Stimulated activated naive B cell treated with anti-CD40 and anti-IgM and Interleukin-4, amounts not matched to agents 10 μg/mL and 1 μg/mL and 100 μg/mL, for 72 hours (primary cell): ENCODE data around the gene ZNF438.
"Not testable (repeated sequence)": the region's sequence is repeated elsewhere in the genome, so short reads cannot be mapped to it uniquely, and the experiment has no call there.

ENCODE experiments used
- ATAC-seq, 2 donors: fragments of 150-1000 bp; cut with Tn5 transposase; replicated peaks; 2 replicates each; pipeline ENCODE4 v1.10.0; 2021; ENCODE audit warnings: moderate library complexity in 1 of 2
- DNase-seq: peaks from one replicate; pipeline ENCODE4 v3.0.0; 2021
- H3K27ac Mint-ChIP-seq: one replicate; pipeline ENCODE4 v1.8.0; 2022; ENCODE audit warnings: mild to moderate bottlenecking, mixed read lengths
- H3K27me3 Mint-ChIP-seq, 2 donors: one replicate each; pipeline ENCODE4 v1.8.0; 2022; ENCODE audit warnings: mixed read lengths in 2 of 2
- H3K36me3 Mint-ChIP-seq, 2 donors: one replicate each; pipeline ENCODE4 v1.8.0; 2022; ENCODE audit warnings: mixed read lengths in 2 of 2, mild to moderate bottlenecking in 1 of 2
- H3K4me1 Mint-ChIP-seq, 2 donors: one replicate each; pipeline ENCODE4 v1.8.0; 2022; ENCODE audit warnings: mixed read lengths in 2 of 2, mild to moderate bottlenecking in 1 of 2
- H3K4me3 Mint-ChIP-seq, 2 donors: one replicate each; pipeline ENCODE4 v1.8.0; 2022; ENCODE audit warnings: mild to moderate bottlenecking in 2 of 2, mixed read lengths in 2 of 2, moderate library complexity in 1 of 2
- H3K9me3 Mint-ChIP-seq, 2 donors: one replicate each; pipeline ENCODE4 v1.8.0; 2022; ENCODE audit warnings: mixed read lengths in 2 of 2, mild to moderate bottlenecking in 1 of 2

ZNF438 gene

GRCh38 chr10:30901487-30901886 is 130.2 kb downstream of the ZNF438 start:
- not testable (repeated sequence) for ATAC-seq, H3K27ac Mint-ChIP-seq, H3K27me3 Mint-ChIP-seq, DNase-seq, H3K4me3 Mint-ChIP-seq, H3K9me3 Mint-ChIP-seq, H3K4me1 Mint-ChIP-seq
- H3K36me3 Mint-ChIP-seq = peaks cover 23 to 42% of the 10 kb centered on the region in 2 donors

- peaks cover 0 to 2% of the 10 kb centered on the region in 2 donors for H3K9me3 Mint-ChIP-seq
Observed at GRCh38 chr10:30898964-30899363, 132.7 kb downstream of the ZNF438 start.

GRCh38 chr10:30897547-30897946 is 134.1 kb downstream of the ZNF438 start:
- no peak overlapping the region for H3K4me3 Mint-ChIP-seq
- no peak for DNase-seq
- H3K9me3 Mint-ChIP-seq = peaks cover 0 to 2% of the 10 kb centered on the region in 2 donors
- H3K36me3 Mint-ChIP-seq = peaks cover 11 to 19% of the 10 kb centered on the region in 2 donors
- no peak overlapping the region for H3K27ac Mint-ChIP-seq
- H3K27me3 Mint-ChIP-seq = no peaks in the 10 kb centered on the region
- no peaks in the 10 kb centered on the region for H3K4me1 Mint-ChIP-seq
- ATAC-seq = no peak

More at GRCh38 chr10:30898964-30899363, 132.7 kb downstream of the ZNF438 start:
- Mint-ChIP-seq H3K4me1 (no peaks in the 10 kb centered on the region), H3K27me3 (no peaks in the 10 kb centered on the region), H3K4me3 (no peak overlapping the region), H3K36me3 (peaks cover 13 to 28% of the 10 kb centered on the region in 2 donors), H3K27ac (no peak overlapping the region)
- ATAC-seq = no peak
- DNase-seq = no peak

- peaks cover 0 to 2% of the 10 kb centered on the region in 2 donors for H3K9me3 Mint-ChIP-seq
- H3K4me1 Mint-ChIP-seq = no peaks in the 10 kb centered on the region
- H3K27me3 Mint-ChIP-seq = no peaks in the 10 kb centered on the region
- H3K27ac Mint-ChIP-seq = no peak overlapping the region
- ATAC-seq (no peak), DNase-seq (no peak)
- H3K36me3 Mint-ChIP-seq = peaks cover 6 to 14% of the 10 kb centered on the region in 2 donors
- no peak overlapping the region for H3K4me3 Mint-ChIP-seq
Observed at GRCh38 chr10:30897048-30897447, 134.6 kb downstream of the ZNF438 start.

- no peak for DNase-seq
- Mint-ChIP-seq H3K4me3 (no peak overlapping the region), H3K36me3 (peaks cover 3 to 9% of the 10 kb centered on the region in 2 donors), H3K27me3 (no peaks in the 10 kb centered on the region), H3K9me3 (peaks cover 0 to 2% of the 10 kb centered on the region in 2 donors), H3K27ac (no peak overlapping the region), H3K4me1 (no peaks in the 10 kb centered on the region)
- ATAC-seq = no peak
Observed at GRCh38 chr10:30894221-30894620, 137.4 kb downstream of the ZNF438 start.

GRCh38 chr10:30893208-30893607 is 138.5 kb downstream of the ZNF438 start:
- Mint-ChIP-seq H3K36me3 (peaks cover 3 to 6% of the 10 kb centered on the region in 2 donors), H3K27me3 (no peaks in the 10 kb centered on the region), H3K4me1 (no peaks in the 10 kb centered on the region), H3K27ac (no peak overlapping the region), H3K9me3 (no peaks in the 10 kb centered on the region), H3K4me3 (no peak overlapping the region)
- no peak for DNase-seq
- ATAC-seq = no peak

GRCh38 chr10:30887839-30888238 is 143.8 kb downstream of the ZNF438 start:
- Mint-ChIP-seq H3K27ac (no peak overlapping the region), H3K4me1 (no peaks in the 10 kb centered on the region), H3K4me3 (no peak overlapping the region), H3K27me3 (no peaks in the 10 kb centered on the region), H3K36me3 (peaks cover 2 to 3% of the 10 kb centered on the region in 2 donors), H3K9me3 (no peaks in the 10 kb centered on the region)
- no peak for ATAC-seq
- no peak for DNase-seq

- Mint-ChIP-seq H3K4me1 (no peaks in the 10 kb centered on the region), H3K36me3 (peaks cover 2 to 3% of the 10 kb centered on the region in 2 donors), H3K27ac (no peak overlapping the region), H3K27me3 (no peaks in the 10 kb centered on the region), H3K9me3 (no peaks in the 10 kb centered on the region), H3K4me3 (no peak overlapping the region)
- DNase-seq (no peak), ATAC-seq (no peak)
Observed at GRCh38 chr10:30885423-30885822, 146.2 kb downstream of the ZNF438 start.

GRCh38 chr10:30883751-30884150 is 147.9 kb downstream of the ZNF438 start:
- ATAC-seq = no peak
- no peak overlapping the region for H3K27ac Mint-ChIP-seq

GRCh38 chr10:30883116-30883515 is 148.5 kb downstream of the ZNF438 start:
- Mint-ChIP-seq H3K9me3 (peaks cover 0 to 2% of the 10 kb centered on the region in 2 donors), H3K4me3 (no peak overlapping the region), H3K27ac (no peak overlapping the region), H3K27me3 (no peaks in the 10 kb centered on the region), H3K4me1 (no peaks in the 10 kb centered on the region), H3K36me3 (peaks cover 2 to 4% of the 10 kb centered on the region in 2 donors)
- DNase-seq = no peak
- ATAC-seq = no peak

More at GRCh38 chr10:30883751-30884150, 147.9 kb downstream of the ZNF438 start:
- Mint-ChIP-seq H3K4me1 (no peaks in the 10 kb centered on the region), H3K9me3 (peaks cover 0 to 2% of the 10 kb centered on the region in 2 donors), H3K4me3 (no peak overlapping the region), H3K36me3 (peaks cover 2 to 4% of the 10 kb centered on the region in 2 donors), H3K27me3 (no peaks in the 10 kb centered on the region)
- no peak for DNase-seq

- Mint-ChIP-seq H3K9me3 (peaks cover 0 to 2% of the 10 kb centered on the region in 2 donors), H3K36me3 (peaks cover 2 to 4% of the 10 kb centered on the region in 2 donors), H3K27me3 (no peaks in the 10 kb centered on the region), H3K4me1 (no peaks in the 10 kb centered on the region), H3K4me3 (no peak overlapping the region), H3K27ac (no peak overlapping the region)
- ATAC-seq (no peak), DNase-seq (no peak)
Observed at GRCh38 chr10:30882281-30882680, 149.4 kb downstream of the ZNF438 start.

GRCh38 chr10:30878920-30879319 is 152.7 kb downstream of the ZNF438 start:
- DNase-seq (no peak), ATAC-seq (no peak)
- no peak overlapping the region for H3K27ac Mint-ChIP-seq

GRCh38 chr10:30877111-30877510 is 154.6 kb downstream of the ZNF438 start:
- DNase-seq = no peak
- H3K9me3 Mint-ChIP-seq = peaks cover 0 to 2% of the 10 kb centered on the region in 2 donors
- no peak for ATAC-seq
- no peak overlapping the region for H3K4me3 Mint-ChIP-seq
- no peak overlapping the region for H3K27ac Mint-ChIP-seq
- no peaks in the 10 kb centered on the region for H3K27me3 Mint-ChIP-seq
- peaks cover 7 to 12% of the 10 kb centered on the region in 2 donors for H3K36me3 Mint-ChIP-seq
- H3K4me1 Mint-ChIP-seq = no peaks in the 10 kb centered on the region

More at GRCh38 chr10:30878920-30879319, 152.7 kb downstream of the ZNF438 start:
- Mint-ChIP-seq H3K36me3 (peaks cover 7 to 12% of the 10 kb centered on the region in 2 donors), H3K4me1 (no peaks in the 10 kb centered on the region), H3K4me3 (no peak overlapping the region), H3K27me3 (no peaks in the 10 kb centered on the region), H3K9me3 (peaks cover 0 to 2% of the 10 kb centered on the region in 2 donors)

GRCh38 chr10:30873411-30873810 is 158.3 kb downstream of the ZNF438 start:
- Mint-ChIP-seq H3K27ac (no peak overlapping the region), H3K4me3 (no peak overlapping the region), H3K36me3 (peaks cover 4 to 8% of the 10 kb centered on the region in 2 donors), H3K27me3 (no peaks in the 10 kb centered on the region), H3K9me3 (no peaks in the 10 kb centered on the region), H3K4me1 (no peaks in the 10 kb centered on the region)
- ATAC-seq (no peak), DNase-seq (no peak)

GRCh38 chr10:30870896-30871295 is 160.8 kb downstream of the ZNF438 start:
- ATAC-seq = no peak
- Mint-ChIP-seq H3K4me3 (no peak overlapping the region), H3K4me1 (no peaks in the 10 kb centered on the region)

GRCh38 chr10:30869566-30869965 is 162.1 kb downstream of the ZNF438 start:
- Mint-ChIP-seq H3K27ac (no peak overlapping the region), H3K4me3 (no peak overlapping the region), H3K4me1 (no peaks in the 10 kb centered on the region), H3K27me3 (no peaks in the 10 kb centered on the region), H3K9me3 (no peaks in the 10 kb centered on the region), H3K36me3 (no peaks in the 10 kb centered on the region)
- ATAC-seq = no peak
- no peak for DNase-seq

More at GRCh38 chr10:30870896-30871295, 160.8 kb downstream of the ZNF438 start:
- H3K9me3 Mint-ChIP-seq = no peaks in the 10 kb centered on the region
- no peak overlapping the region for H3K27ac Mint-ChIP-seq
- peaks cover 4 to 6% of the 10 kb centered on the region in 2 donors for H3K36me3 Mint-ChIP-seq
- no peak for DNase-seq
- no peaks in the 10 kb centered on the region for H3K27me3 Mint-ChIP-seq
